Stimulated activated CD4-positive, alpha-beta T cell treated with anti-CD3 and anti-CD28 coated beads, Interleukin-12 subunit alpha, Interleukin-12 subunit beta, amount 100 ng/mL, for 4 hours (primary cell): ENCODE data around the gene SENP8.
"Not testable (repeated sequence)": the region's sequence is repeated elsewhere in the genome, so short reads cannot be mapped to it uniquely, and the experiment has no call there.

Experiments
- DNase-seq: peaks from one replicate; pipeline ENCODE4 v3.0.0-alpha.2; 2020

Gene SENP8

DNA sequence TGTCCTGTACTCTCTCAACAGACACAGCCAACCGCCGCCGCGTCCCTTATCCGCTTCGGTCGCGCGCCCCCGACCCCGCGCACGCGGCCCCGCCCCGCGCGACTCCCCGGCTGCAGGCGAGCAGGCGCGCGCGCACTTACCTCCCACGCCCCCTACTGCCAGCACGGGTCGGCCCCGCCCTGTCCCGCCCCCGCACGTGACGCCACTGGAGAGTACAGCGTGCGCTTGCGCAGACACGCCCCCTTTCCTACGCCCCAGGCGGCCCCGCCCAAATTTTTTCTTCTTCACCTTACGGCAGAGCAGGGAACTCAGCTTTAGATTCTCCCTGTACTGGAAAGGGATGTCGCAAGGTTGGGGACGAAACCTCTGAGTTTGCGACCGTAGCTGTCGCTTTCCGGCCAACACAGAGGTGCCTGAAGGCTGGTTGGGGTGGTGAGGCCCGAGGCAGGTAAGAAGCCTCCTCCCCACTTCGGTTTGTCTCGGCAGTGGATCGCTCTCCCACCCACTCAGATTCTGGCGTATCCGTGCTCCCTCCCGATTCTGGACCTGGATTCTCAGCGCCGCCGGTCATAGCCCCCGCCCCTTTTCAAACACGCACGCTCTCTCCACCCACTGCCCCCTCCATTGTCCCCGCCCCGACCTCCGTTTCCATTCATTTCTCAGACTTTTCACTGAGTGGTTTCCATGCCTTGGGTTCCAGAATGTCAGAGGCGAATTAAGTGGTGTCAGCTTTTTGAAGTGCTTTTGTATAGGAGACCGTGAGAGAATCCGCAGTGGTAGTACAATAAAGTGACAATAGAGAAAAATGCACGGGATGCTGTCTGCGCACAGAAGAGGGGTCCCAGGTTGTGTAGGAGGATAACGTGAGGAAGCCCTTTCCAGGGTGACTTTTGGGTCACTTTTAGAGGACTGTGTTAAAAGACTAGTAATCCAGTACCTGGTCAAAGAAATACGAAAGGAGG lies at the start of gene SENP8, which contains the start of gene MYO9A:
Gene SENP8, plus strand, starts transcription at position 387 of the 962 bp plus-strand sequence. CDS start 21,221 bp downstream, outside the sequence.
Gene MYO9A, minus strand, starts transcription at position 134 of the 962 bp plus-strand sequence. CDS start 71,587 bp downstream, outside the sequence.
- peak; percentile 100 for DNase-seq

GRCh38 chr15:72068856-72069255 lies 49.3 kb upstream of the SENP8 start:
- no peak for DNase-seq

DNA sequence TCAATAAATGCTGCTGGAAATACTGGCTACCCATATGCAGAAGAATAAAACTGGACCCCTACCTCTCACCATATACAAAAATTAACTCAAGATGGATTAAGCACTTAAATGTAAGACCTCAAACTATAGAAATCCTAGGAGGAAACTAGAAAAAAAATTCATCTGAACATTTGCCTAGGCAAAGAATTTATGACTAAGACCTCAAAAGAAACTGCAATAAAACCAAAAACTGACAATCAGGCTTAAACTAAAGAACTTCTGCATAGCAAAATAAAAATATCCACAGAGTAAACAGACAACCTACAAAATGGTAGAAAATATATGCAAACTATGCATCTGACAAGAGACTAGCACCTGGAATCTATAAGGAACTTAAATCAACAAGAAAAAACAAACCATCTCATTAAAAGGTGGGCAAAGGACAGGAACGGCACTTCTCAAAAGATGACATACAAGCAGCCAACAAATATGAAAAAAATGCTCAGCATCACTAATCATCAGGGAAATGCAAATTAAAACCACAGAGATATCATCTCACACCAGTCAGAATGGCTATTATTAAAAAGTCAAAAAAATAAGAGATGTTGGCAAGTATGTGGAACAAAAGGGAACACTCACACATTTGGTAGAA lies 47.3 kb upstream of the SENP8 start:
- DNase-seq = no peak

- not testable (repeated sequence) for DNase-seq
Measured at GRCh38 chr15:72071448-72071825, 46.8 kb upstream of the SENP8 start.

GRCh38 chr15:72074335-72075060 lies 43.7 kb upstream of the SENP8 start:
- no peak for DNase-seq

- DNase-seq = no peak
Measured at GRCh38 chr15:72077950-72078349, 40.3 kb upstream of the SENP8 start.

DNA sequence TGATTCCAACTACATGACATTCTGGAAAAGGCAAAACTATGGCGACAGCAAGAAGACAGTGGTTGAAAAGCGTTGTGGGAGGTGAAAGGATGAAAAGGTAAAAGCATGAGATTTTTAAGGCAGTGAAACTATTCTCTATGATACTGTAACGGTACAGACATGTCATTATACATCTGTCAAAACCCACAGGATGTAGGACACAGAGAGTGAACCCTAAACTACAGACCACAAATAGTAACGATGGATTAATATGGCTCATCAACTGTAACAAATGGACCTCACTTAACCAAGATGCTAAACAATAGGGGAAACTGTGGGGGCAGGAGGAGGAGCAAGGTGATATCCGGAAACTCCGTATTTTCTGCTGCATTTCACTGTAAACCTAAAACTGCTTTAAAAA lies 39.3 kb upstream of the SENP8 start:
- DNase-seq = no peak

DNA sequence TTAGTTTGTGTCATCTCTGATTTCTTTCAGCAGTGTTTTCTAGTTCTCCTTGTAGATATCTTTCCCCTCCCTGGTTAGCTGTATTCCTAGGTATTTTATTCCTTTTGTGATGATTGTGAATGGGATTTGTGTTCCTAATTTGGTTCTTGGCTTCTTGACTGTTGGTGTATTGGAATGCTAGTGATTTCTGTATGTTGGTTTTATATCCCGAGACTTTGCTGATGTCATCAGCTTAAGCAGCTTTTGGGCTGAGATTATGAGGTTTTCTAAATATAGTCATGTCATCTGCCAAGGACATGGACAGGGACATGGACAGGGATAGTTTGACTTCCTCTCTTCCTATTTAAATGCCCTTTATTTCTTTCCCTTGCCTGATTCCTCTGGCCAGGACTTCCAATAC lies 36.0 kb upstream of the SENP8 start:
- no peak for DNase-seq

- DNase-seq = no peak
Measured at GRCh38 chr15:72086010-72086697, 32.0 kb upstream of the SENP8 start.

DNA sequence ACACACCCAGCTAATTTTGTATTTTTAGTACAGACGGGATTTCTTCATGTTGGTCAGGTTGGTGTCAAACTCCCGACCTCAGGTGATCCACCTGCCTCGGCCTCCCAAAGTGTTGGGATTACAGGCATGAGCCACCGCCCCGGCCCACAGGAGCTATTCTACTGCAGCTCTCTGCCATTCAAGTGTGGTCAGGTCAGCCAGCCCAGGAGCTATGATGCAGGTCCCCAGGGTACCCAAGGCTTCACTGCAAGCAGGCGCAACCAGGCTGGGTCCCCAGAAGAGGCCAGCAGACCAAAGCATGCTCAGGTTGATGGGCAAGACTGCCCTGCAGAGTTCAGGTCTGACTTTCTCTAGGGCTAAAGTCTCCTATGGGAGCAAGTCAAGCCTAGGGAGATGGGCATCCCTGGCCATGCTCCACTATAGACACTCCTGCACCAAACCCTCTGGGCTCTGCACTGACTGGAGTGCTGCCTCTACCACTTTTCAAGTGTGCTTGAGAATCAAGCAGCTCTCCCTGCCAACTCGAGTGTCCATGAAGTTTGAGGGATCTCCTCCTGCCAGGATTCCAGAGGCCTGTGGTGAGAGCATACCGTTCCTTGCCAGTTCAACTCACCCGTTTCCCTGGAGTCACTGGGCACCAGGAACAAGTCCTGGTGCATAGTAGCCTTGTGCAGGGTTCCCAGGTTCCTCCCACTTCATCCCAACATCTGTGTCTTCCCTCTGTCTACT lies 31.1 kb upstream of the SENP8 start:
- DNase-seq = no peak

- DNase-seq = no peak
Measured at GRCh38 chr15:72092006-72092405, 26.2 kb upstream of the SENP8 start.

GRCh38 chr15:72092691-72093090 lies 25.5 kb upstream of the SENP8 start:
- no peak for DNase-seq

GRCh38 chr15:72096796-72097195 lies 21.4 kb upstream of the SENP8 start:
- DNase-seq = no peak

DNA sequence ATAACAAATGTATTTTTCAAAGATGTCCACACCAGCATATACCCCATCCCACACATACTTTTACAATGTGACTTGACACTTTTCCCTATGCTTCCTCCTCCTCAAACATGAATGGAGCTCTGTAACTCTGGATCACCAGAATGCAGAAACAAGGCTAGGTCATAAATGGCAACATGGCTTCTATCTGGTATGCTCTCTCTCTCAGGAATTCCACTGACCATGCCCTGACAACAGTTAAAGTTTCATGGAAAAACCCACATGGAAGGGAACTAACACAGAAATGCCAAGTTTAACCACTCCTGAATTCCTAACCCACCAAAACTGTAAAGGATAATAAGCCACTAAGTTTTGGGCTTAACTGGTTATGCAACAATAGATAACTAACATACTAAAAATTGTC lies 20.2 kb upstream of the SENP8 start:
- DNase-seq = no peak

DNA sequence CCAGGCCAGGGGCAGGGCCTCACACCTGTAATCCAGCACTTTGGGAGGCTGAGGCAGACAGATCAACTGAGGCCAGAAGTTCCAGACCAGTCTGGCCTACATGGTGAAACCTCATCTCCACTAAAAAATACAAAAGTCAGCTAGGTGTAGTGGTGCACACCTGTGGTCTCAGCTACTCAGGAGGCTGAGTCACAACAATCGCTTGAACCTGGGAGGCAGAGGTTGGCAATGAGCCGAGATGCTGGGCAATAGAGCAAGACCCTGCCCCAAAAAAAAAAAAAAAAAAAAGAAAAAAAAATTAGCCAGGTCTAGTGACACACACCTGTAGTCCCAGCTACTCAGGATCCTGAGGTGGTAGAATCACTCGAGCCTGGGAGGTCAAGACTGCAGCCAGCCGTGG lies 19.0 kb upstream of the SENP8 start:
- DNase-seq = no peak

- not testable (repeated sequence) for DNase-seq
Measured at GRCh38 chr15:72100551-72100950, 17.7 kb upstream of the SENP8 start.

DNA sequence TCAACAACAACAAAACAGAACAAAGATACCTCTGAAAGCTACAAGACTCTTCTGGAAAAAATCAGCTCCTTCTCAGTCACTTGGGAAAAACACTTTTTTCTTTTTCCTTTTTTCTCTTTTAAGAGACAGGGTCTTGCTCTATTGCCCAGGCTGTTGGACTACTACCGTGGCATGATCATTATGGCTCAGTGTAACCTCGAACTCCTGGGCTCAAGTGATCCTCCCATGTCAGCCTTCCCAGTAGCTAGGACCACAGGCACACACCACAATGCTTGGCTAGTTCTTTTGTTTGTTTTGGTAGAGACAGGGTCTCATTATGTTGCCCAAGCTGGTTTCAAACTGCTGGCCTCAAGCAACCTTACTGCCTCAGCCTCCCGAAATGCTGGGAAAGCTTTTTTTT lies 13.1 kb upstream of the SENP8 start:
- DNase-seq = no peak

DNA sequence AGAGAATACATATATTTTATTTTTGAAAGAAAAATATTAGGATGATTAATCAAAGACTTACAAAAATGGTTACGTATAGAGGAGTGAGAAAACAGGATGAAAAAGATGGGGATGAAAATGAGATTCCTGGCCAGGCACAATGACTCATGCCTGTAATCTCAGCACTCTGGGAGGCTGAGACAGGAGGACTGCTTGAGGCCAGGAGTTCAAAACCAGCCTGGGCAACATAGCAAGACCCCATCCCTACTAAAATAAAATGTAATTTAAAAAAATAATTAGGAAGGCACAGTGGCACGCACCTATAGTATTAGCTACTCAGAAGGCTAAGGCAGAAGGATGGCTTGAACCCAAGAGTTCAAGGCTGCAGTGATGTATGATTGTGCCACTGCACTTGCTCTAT lies 12.1 kb upstream of the SENP8 start:
- no peak for DNase-seq

GRCh38 chr15:72110355-72110754 lies 7.8 kb upstream of the SENP8 start:
- no peak for DNase-seq

DNA sequence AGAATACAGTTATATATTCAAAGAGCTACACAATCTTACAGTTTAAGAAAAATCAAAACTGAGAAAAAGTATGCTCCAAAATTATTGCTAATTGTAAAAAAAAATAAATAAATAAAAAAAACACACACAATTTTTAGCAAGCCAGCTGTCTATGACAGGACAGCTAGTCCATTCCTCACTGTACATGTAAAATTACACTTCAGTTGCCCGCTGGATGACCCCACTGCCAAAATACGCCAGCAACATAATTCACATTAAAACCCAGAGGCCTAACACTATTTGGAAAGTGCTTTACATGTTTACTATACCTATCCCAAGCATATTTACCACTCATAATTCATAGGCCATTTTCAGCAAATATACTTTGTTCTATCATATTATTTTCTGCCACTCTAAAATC lies 6.1 kb upstream of the SENP8 start:
- DNase-seq = no peak

DNA sequence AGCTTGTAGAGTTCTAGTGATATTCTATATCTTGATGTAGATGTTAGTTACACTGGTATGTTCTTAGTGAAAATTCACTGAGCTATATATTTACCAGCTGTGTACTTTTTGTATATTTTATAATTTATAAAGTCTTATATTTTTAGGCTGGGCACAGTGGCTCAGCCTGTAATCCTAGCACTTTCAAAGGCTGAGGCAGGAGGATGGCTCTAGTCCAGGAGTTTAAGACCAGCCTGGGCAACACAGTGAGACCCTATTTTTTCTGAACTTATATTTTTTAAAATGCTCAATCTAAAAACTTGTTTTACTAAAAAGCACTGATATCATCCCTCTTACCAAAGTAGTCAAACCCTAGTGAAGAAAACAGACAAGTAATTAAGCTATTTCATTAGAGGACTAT lies 5.4 kb upstream of the SENP8 start:
- no peak for DNase-seq
